DOHH2 (cell line): Measurements from ENCODE around the gene PACRG.

Experiments used
- EZH2phosphoT487 ChIP-seq: fragments of 200-600 bp; sonication (generic); IDR thresholded peaks from 2 replicates; pipeline ENCODE4 v1.6.1; 2017; ENCODE audit warnings: borderline replicate concordance, mild to moderate bottlenecking, antibody characterized with exemption, low read length, moderate library complexity, mixed read lengths
- TF ChIP-seq, protein P1 (sequence below): fragments of 200-600 bp; sonication (generic); IDR thresholded peaks from one replicate; pipeline ENCODE4 v1.5.1; 2014; ENCODE audit warnings: antibody characterized with exemption, mild to moderate bottlenecking, low read depth, low read length; ENCODE audit not compliant: poor library complexity, severe bottlenecking

DNA sequence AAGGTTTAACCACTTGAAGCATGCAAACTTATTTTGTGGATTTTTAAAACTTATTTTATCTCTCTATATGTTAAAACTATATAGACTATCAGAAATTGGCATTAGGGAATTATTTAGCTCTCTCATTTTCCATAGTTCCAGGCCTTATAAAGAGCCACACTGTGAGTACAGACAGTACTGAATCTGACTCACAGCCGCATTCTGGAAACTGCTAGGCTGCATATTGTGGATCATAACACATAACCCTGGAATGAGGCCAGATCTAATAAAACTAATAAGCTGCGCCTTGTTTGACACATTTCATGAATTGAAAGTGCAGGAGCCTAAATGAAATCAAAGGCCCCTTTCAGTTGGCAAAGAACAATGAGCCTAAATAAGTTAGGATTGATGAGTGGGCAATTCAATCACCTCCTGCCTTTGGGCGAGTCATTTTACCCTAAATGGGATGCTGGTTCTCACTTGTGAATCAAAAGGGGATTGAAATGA, 308.4 kb downstream of the PACRG start:
- TF ChIP-seq, protein P1, sequence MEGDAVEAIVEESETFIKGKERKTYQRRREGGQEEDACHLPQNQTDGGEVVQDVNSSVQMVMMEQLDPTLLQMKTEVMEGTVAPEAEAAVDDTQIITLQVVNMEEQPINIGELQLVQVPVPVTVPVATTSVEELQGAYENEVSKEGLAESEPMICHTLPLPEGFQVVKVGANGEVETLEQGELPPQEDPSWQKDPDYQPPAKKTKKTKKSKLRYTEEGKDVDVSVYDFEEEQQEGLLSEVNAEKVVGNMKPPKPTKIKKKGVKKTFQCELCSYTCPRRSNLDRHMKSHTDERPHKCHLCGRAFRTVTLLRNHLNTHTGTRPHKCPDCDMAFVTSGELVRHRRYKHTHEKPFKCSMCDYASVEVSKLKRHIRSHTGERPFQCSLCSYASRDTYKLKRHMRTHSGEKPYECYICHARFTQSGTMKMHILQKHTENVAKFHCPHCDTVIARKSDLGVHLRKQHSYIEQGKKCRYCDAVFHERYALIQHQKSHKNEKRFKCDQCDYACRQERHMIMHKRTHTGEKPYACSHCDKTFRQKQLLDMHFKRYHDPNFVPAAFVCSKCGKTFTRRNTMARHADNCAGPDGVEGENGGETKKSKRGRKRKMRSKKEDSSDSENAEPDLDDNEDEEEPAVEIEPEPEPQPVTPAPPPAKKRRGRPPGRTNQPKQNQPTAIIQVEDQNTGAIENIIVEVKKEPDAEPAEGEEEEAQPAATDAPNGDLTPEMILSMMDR: no peak
- TF ChIP-seq EZH2phosphoT487: no peak
